HepG2 (cell line): ENCODE measurements around the gene NOL4L.

ENCODE experiments used
- CBX1 ChIP-seq: IDR thresholded peaks from one replicate; pipeline ENCODE4 v1.6.1; 2016; ENCODE audit warnings: antibody characterized with exemption, low read depth
- CTCF ChIP-seq: sonication (generic); formaldehyde crosslinking; IDR thresholded peaks from 2 replicates; pipeline ENCODE4 v1.5.0; 2020; ENCODE audit warnings: mild to moderate bottlenecking, missing genetic modification reagents, moderate library complexity
- JUND ChIP-seq: sonication (generic); formaldehyde crosslinking; IDR thresholded peaks from 2 replicates; pipeline ENCODE4 v1.8.0; 2022; ENCODE audit warnings: mild to moderate bottlenecking, missing genetic modification reagents
- STAT6 ChIP-seq: sonication (generic); formaldehyde crosslinking; IDR thresholded peaks from 2 replicates; pipeline ENCODE4 v1.4.0; 2020; ENCODE audit warnings: missing genetic modification reagents, mild to moderate bottlenecking, borderline replicate concordance
- TAF1 ChIP-seq: sonication (generic); formaldehyde crosslinking; IDR thresholded peaks from 2 replicates; pipeline ENCODE4 v1.4.0; 2020; ENCODE audit warnings: missing genetic modification reagents
- ZNF564 ChIP-seq: sonication (generic); formaldehyde crosslinking; IDR thresholded peaks from 2 replicates; pipeline ENCODE4 v1.8.1; 2023; ENCODE audit warnings: mild to moderate bottlenecking, missing genetic modification reagents
- ZSCAN12 ChIP-seq: sonication (generic); formaldehyde crosslinking; IDR thresholded peaks from 2 replicates; pipeline ENCODE4 v1.9.0; 2021; ENCODE audit warnings: mild to moderate bottlenecking, missing genetic modification reagents

GRCh38 chr20:32603046-32603726, 18.1 kb upstream of the NOL4L start:
- TF ChIP-seq CTCF (CRISPR knock-in tag), result no peak
- TF ChIP-seq CBX1, result no peak
- no peak for TF ChIP-seq TAF1
- no peak for TF ChIP-seq ZSCAN12 (CRISPR knock-in tag)
- no peak for TF ChIP-seq JUND
- no peak for TF ChIP-seq ZNF564 (CRISPR knock-in tag)
- no peak for TF ChIP-seq STAT6 (CRISPR knock-in tag)
